Activated CD4-positive, alpha-beta T cell treated with anti-CD3 and anti-CD28 coated beads for 48 hours (primary cell): ENCODE measurements around the gene SPON1.
A peak's percentile ranks its signal among the peaks of the same experiment; 100 is the strongest.
"Not testable (repeated sequence)": the region's sequence is repeated elsewhere in the genome, so short reads cannot be mapped to it uniquely, and the experiment has no call there.

ENCODE experiments used
- DNase-seq: peaks from one replicate; pipeline ENCODE4 v3.0.0-alpha.2; 2020

Gene SPON1

GRCh38 chr11:13962562-13963168, at the start of gene SPON1:
Gene SPON1 (plus strand): TSS chr11:13962723. CDS start chr11:13962905, 182 bp downstream.
- DNase-seq = peak; percentile 62

DNA sequence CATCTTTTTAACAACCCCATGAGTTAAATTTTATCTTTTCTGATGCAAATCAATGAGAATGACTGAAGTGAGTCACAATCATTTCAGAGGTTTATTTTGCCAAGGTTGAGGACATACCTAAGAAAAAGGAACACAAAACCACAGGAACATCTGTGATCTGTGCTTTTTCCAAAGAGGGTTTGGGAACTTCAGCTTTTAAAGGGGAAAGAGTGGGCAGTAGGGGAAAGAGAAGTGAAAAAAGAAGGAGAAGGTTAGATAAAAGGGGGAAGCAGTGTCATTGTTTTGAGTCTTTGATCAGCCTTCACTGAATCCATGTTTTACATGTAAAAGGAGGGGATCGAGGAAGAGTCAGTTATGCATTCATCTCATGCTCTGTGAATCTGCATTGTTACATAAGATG, 45.3 kb upstream of the SPON1 start:
- no peak for DNase-seq

DNA sequence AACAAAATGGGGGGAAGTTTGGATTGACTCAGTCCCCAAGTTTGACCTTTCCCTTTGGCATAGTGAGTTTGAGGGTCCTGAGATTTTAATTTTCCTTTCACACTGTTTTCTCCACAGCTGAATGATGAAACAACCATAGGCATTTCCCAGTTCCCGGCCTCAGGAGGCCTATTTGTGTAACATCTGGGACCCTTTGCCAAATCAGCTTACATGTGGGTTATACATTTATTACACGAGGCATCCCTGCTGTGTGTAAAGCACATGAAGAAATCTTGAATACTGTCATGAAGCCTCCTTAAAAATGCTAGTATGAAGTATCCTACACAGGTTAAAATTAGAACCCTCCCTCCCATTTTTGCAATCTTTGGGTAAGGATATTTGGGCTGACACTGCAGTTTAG, 44.6 kb upstream of the SPON1 start:
- DNase-seq = no peak

- no peak for DNase-seq
These were observed 41.8 kb upstream of the SPON1 start for GRCh38 chr11:13920756-13921155.

DNA sequence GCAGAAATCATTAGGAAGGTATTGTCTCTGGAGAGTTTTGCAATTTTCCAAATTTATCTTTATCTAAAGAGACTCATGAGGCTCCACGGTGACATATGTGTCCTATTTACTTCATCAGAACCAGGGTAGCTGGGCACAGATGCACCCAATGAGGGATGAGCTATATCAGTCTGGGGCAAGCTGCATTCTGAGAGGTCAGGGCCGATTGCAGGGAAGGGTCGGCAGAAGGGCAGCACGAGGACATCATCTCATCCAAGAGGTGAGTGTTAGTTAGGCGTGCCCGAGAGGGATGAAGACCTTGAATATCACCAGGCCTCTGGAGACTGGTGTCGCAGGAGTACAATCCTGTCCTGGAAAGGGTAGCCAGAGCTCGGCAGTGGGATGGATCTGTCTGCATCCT, 41.0 kb upstream of the SPON1 start:
- DNase-seq = no peak

GRCh38 chr11:13923182-13923581, 39.3 kb upstream of the SPON1 start:
- DNase-seq = no peak

DNA sequence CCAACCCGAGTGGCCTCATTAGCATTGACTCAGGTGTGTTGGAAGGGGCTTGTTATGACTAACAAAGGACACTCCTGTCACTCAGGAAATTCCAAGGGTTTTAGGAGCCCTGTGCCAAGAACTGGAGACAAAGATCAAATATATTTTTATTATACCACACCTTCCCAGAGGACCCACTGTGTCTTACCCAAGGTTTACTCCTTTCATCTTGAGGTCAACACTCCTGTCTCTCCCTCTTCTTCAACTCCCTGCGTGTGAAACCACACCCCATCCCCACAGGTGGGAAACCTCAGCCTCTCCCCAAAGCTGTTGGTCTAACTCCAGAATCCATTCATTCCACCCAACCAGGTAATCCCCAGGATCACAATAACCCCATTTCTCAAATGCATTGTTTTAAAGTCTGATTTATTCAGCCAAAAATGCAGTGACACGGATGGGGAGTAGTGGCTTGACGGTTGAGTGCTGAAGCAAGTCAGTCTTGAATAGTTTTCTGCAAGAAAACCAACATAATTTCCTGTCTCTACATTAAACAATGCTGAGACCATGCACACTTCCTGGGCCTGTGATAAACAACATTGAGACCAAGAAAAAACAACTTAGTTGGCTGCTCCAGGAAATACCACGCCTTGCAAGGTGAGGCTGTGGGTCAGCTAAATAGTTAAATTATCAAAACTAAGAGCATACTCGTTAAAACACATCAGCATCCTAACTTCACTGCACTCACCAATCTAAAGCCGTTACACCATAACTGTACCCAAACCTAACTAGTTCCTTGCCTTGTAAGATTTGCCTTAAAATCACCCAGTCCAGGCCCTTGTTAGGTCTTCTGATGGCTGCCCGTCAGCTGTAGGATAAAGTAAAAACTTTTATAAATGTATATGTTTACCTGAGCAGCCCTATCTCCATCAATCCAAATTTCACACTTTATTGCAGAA, 38.5 kb upstream of the SPON1 start:
- no peak for DNase-seq

DNA sequence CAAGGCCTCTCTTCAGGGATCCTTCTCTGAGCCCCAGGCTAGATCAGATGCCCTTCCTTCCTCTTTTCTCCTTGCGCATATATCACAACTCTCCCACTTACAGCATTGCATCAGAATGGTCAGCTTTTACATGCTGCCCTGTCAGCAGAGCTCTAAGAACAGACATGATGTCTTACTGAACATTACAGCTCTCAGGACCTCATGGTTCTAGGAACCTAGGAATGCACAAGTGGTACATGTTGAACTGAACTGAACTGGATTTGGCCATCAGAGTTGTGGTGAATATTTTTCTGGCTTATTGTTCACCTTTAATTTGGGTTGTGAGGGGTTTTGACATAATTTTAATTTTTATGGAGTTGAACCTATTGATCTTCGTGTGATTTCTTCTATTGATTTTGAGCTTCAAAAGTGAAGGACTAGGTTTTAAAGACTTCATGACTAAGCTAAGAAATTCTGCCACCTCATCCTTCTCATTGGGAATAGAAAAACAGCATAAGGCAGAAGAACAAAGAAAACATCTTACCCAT, 37.7 kb upstream of the SPON1 start:
- DNase-seq = no peak

- not testable (repeated sequence) for DNase-seq
These were observed 36.2 kb upstream of the SPON1 start for GRCh38 chr11:13926366-13926765.

GRCh38 chr11:13926981-13927380, 35.5 kb upstream of the SPON1 start:
- no peak for DNase-seq

GRCh38 chr11:13927481-13927880, 35.0 kb upstream of the SPON1 start:
- no peak for DNase-seq

DNA sequence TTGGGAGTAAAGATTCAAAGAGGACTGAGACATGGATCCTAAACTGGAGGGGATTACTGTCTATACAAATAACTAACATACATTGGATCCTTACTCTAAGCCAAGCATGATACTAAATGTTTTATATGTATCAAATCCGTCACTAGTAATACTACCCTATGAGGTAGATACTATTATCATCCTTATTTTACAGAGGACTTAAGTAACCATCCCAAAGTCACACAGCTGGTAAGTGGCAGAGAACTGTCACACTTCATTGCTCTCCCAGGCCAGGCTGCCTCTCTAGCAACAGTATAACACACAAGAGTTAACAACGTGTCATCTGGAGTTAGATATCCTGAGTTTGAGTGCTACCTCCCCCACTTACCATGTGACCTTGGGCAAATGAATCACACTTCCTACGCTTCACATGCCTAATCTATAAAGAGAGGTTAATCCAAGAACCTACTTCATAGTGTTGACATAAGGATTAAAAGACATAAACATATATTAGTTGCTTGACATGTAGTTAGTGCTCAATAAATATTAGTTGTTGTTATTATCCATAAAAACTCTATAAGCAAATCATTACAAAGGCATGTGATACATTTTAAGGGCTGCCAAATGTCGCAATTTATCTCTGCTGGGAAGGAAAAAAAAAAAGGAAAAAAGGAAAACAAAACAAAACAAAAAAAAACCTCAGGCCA, 33.8 kb upstream of the SPON1 start:
- DNase-seq = no peak

DNA sequence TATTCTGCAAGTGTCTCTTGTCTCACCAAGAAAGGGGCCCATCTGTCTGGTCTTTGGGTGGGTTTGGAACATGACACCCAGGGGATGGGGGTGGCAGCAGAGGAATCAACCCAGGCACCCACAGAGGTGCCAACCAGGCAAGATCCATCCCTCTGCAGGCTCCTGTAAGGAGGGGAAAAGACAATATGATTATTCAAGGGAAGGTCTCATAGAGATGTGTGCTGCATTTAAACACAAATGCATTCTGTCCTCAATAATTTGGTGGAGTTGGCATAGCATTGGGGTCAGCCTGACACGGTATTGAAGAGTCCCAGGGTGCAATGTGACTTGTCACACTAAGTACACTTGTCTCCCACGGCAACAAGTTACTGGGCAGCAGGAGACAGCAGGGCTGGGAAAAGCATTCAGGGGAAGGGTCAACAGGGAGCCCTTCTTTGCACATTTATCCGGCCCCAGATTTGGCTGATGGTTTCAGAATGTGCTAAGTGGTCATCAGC, 33.1 kb upstream of the SPON1 start:
- no peak for DNase-seq

DNA sequence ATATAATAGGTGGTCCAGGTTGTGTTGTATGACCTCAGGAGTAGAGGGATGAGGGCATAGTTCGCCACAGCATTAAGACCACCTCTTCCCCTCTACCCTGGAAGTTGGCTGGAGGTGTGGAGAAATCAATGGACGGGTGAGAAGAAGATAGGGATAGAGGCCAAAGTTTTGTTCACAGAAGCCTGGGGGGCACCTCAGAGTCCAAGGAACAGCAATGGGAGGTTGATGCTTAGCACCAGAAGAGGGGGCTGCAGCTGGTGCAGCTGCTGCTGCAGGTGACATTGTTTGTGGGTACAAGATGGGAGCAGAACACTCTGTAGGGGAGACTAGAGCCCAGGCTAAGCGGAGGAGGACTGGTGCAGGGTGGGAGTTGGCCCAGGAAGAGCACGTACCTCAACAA, 31.2 kb upstream of the SPON1 start:
- no peak for DNase-seq

- not testable (repeated sequence) for DNase-seq
These were observed 25.4 kb upstream of the SPON1 start for GRCh38 chr11:13937154-13937553.

GRCh38 chr11:13938829-13939228, 23.7 kb upstream of the SPON1 start:
- peak; percentile 27 for DNase-seq

- DNase-seq = no peak
These were observed 22.3 kb upstream of the SPON1 start for GRCh38 chr11:13939961-13940906.

DNA sequence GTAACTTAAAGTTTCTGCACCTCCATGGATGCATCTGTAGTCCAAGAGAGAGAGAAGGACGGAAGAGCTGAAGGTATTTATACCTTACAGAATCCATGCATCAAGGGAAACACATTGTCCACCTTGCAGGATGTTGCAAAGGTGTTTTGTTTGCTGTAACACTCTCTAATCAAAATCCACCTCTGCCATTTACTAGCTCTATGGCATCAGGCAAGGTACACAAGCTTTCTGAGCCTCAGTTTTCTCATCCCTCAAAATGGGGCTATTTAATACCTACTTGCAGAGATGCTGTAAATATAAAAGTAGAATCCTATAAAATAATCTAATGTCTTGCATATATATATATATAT, 21.6 kb upstream of the SPON1 start:
- DNase-seq = no peak

GRCh38 chr11:13941775-13942174, 20.7 kb upstream of the SPON1 start:
- DNase-seq = no peak

DNA sequence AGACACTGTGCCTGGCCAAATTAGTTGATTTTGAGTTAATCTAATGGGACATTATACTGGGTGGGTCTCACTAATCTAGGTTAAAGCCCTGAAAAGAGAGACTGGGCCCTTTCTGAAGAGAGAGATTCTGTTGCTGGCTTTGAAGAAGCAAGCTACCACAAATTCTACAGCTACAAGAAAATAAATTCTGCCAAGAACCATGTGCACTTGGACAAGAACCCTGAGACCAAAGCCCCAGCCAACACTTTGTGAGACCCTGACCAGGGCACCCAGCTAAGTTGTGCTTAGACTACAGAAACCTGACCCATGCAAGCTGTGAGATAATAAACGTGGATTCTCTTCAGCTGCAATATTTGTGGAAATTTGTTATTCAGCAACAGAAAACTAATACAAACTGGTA, 20.1 kb upstream of the SPON1 start:
- DNase-seq = no peak

GRCh38 chr11:13942971-13943381, 19.5 kb upstream of the SPON1 start:
- no peak for DNase-seq

GRCh38 chr11:13944016-13944415, 18.5 kb upstream of the SPON1 start:
- DNase-seq = no peak
